Colon (tissue), 2 donors: Measurements from ENCODE around the gene VPS72.
A peak's percentile ranks its signal among the peaks of the same experiment; 100 is the strongest.

Source experiments
- FAIRE-seq: peaks from 2 replicates; lab custom pipeline; 2012; peaks lifted over from hg19 to GRCh38; lab: Jason Lieb, UNC
- donor health status: control.
- donor health status: control.

Gene VPS72

DNA sequence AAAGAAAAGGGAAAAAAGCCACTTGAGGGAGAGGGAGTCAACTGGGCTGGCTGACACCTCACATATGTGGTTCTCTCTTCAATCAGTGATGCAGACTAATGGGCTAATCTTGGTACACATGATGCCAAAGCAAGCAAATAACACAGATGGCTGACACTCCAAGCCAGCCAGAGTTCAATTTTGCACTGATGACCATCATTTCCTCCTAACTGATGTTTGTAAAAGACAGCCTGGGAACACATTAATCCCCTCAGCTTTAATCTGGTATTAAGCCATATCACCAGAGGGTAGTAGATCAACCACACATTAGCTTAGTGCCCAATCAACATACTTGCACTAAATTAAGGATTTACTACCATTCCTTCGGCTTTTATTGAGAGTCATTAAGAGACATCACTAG, 2.8 kb downstream of the VPS72 start:
- FAIRE-seq = no peak

DNA sequence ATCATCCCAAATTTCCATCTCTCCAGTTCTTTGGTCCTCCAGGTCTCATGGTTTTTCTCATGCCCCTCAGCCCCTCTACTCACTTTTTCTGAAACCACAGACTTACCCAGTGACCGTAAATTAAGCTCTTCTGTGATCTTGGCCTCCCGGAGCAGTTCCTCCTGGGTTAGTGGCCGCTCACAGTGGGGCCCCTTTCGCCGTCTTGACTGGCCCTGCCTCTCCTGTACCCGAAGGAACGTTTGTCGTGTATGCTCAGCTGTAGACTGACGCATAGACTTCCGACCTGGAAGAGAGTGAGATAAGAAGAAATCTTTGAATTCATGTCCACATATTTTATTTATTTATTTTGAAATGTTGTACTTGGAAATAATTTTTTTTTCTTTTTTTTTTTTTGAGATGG, 5.8 kb downstream of the VPS72 start:
- no peak for FAIRE-seq

DNA sequence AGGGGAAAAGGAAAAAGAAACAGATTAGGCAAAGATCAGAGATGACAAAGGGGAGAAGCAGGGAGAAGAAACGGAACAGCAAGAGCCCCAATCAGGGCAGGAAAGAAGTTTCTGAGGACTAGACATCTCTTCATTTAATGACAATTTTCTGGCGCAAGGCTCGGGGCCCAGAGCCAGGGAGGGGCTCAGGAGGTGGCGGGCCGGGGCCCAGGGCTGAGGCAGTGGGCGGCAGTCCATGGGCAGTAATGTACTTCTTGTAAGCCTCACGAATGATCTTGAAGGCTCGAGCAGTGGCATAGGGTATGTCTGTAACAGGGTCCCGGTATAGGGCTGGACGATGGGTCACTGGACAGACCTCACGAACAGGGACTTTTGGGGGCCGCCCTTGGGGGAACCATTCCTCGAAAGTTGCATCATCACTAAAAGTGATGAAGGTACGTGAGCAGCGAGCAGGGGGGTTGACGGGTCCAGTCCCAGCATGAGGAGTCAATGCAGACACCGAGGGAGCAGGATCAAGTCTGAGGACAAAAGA, 13.4 kb downstream of the VPS72 start:
- FAIRE-seq = no peak

DNA sequence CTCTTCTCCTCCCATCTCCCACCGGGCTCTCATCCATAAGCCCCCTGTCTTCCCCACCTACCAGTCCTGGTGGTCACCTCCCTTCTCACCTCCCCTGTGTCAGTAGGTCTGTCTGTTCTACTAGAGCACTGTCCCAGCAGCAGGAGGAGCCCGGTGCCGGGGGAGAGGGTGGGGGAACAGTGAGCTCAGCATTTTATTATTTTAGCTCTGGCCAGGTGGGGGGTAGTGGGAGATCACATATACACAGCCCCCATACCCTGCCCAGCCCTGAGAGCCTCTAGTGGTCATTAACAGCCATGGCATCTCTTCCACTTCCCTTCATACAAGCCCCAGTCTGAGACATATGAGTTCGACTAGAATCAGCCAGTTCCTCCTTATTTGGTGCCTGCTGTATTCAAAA, 14.1 kb downstream of the VPS72 start, which contains the start of gene TMOD4:
Gene TMOD4, minus strand, starts transcription at position 119 of the 400 bp plus-strand sequence. CDS start 1,106 bp downstream, outside the sequence.
- no peak for FAIRE-seq

DNA sequence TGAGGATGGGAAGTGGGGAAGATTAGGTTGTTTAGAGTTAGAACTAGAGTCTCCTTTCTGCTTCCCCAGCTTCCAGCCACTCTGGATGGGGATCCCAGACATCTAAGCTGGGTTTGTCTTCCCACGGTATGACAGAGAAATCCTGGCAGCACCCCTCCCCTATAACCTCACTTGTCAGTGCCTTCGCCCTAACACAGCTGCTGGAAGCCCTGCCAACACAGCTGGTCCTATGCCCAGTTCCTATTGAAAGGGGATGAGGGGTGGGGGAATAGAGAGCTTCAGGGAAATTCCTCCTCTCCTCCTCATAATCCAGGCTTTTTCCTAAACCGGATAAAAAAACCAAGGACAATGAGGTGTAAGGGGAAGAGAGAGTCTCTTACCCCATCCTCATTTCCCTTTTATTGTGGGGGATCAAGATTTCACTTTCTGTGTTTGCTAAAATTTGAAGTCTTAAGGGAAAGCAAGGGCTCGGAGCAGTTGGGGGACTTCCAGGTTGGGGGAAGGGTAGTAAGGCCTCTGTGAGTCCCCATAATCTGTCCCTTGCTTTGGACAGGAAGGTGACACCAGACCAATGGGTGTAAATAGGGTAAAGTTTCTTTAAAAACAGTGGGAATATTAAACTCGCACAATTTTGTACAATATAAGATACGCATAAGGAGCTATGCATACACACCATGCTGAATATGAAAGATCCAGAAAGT, 14.8 kb downstream of the VPS72 start:
- FAIRE-seq = no peak

DNA sequence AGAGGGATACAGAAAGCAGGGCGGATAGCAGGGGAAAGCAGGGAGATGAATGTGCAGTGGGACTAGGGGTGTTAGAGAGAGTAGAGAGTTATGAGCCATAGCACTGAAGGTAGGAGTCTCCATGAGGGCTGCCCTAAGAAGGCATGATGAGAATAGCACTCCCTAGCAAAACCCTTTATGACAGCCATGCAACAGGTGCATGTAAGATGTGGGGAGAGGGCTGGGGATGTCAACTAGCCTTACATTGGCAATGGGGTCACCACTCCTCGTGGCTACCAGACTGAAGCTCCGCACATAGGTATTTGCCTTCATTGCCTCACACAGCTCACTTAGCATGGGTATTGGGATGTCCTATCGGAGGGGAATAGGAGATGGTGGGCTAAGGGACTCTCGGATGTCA, 18.8 kb downstream of the VPS72 start:
- FAIRE-seq = no peak

DNA sequence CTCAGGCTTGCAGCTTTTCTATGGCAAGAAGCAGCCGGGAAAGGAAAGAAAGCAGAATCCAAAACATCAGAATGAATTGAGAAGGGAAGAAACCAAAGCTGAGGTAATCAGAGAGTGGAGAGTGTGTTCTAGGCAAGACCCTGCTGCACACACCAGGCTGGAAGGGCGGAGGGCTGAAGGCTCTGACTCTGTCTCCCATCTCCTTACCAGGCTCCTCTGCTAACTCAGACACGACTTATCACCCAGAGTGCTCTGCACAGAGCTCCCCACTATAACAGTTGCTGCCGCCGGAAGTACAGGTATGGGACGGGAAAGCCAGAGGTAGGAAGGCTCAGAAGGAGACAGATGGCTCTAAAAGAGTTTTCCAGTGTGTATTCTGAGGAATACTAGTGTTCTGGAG, 22.9 kb downstream of the VPS72 start:
- FAIRE-seq = no peak

DNA sequence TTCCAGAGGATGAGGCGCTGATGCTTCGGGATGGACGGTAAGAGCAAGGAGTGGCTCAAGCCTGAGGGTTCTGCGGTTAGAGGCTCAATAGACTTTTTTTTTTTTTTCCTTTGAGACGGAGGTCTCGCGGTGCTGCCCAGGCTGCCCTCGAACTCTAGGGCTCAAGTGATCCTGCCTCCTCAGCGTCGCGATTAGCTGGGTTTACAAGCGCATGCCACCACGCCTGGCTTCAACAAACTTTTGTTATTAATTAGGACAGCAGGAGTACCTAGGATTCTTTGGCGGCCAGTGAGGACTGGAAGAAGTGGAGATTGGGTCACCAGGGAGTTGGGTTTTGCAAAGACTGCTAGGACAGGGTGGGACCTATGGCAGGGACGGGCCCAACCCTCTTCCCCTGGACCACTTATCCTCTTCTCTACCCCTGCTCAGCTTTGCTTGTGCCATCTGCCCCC, 23.5 kb downstream of the VPS72 start:
- FAIRE-seq = no peak

DNA sequence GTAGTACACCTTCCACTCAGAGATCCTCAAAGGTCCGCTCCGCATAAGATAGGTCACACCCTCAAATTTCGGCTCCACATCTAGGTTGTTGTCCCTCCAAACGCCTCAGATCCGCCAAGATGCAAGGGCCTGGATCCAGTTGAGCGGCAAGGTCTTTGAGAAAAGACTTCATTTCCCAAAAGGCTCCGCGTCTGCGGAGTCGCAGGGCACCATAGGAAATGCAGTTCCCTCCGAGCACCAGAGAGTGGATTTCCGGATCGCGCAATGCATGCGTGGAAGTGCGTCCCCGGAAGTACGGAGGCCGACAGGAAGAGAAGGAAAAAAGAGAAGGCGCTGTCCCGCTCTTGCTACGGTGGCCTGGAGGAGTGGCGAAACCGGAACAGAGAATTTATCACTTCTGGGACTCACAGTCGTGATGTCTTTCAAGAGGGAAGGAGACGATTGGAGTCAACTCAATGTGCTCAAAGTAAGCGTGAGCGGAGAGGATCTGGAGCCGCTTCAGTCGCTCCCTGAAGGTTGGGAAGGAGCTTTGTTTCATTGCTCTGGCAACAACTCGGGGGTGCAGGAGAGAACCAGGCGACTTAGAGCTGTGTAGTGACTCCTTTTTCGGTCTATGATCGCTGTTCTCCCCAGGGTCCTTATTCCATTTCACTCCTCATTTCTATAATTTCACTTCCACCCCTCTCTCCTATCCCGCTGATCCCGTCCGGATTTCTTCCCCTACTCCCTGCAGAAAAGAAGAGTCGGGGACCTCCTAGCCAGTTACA, 24.1 kb downstream of the VPS72 start, which contains the start of the genes LYSMD1 and SCNM1:
Gene LYSMD1, minus strand, starts transcription at position 165 of the 767 bp plus-strand sequence. CDS start 644 bp downstream, outside the sequence.
Gene SCNM1, plus strand, starts transcription at position 407 of the 767 bp plus-strand sequence. Its CDS starts 9 bp downstream, at position 416.
- peak; percentile 79 for FAIRE-seq

DNA sequence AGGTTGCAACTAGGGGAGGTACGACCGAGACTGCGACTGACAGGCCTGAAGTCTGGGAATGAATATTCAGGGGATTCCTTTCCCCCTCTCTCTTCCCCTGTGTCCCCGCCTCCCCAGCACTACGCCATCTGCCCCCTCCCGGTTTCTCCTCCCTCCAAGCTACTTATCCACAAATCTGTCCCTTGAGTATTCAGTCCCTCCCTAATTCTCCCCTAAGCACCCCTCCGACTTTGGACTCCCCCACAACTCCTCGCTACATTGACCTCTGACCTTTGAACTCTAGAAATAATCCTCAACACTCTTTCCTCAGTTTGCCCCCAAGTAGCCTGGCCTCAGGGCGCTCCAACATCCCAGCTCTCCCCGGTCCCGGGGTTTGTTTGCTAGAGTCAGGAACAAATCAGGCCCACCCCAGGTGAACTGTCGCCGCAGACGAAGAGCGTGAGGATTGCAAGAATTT, 24.7 kb downstream of the VPS72 start:
- FAIRE-seq = no peak

DNA sequence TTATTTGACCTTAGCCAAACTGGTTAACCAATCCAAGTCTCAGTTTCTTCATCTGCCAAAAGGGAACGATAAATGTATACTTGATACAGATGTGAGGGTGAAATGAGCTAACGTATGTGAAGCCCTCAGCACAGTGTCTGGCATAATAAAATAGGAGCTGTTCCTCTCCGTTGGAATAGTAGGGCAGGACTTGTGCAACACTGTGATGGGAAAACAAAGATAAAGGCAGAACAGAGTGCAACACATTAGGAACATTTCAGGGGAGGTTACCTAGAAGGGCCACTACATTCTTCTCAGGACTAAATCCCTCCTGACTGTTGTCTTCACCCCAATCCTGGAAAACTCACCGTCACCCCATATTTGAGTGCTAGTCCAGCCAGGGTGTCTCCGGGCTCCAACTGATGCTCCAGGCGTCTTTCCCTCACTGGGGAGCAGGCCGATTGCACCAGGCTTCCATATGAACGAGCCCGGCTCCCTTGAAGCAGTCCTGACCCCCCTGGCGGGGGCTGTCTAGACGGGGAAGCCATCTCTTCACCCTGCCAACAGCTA, 25.2 kb downstream of the VPS72 start:
- FAIRE-seq = no peak

DNA sequence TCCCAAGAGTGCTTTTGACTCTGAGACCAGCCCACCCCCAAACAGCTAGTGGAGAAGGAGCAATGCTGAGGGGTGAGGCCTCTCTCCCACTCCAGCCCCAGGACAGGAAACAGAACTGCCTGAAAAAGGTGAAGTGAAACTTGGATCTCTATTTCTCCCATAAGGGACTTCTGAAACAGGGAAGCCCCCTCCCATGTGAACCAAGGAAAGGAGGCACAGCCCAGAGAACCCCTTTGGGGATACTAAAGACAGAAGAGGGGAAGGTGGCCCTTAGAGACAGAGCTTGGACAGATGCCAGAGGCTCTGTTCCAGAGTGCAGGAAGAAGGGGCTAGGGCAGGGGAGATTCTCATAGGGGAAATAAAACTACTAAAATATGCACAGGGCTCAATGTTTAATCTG, 30.6 kb downstream of the VPS72 start:
- no peak for FAIRE-seq

DNA sequence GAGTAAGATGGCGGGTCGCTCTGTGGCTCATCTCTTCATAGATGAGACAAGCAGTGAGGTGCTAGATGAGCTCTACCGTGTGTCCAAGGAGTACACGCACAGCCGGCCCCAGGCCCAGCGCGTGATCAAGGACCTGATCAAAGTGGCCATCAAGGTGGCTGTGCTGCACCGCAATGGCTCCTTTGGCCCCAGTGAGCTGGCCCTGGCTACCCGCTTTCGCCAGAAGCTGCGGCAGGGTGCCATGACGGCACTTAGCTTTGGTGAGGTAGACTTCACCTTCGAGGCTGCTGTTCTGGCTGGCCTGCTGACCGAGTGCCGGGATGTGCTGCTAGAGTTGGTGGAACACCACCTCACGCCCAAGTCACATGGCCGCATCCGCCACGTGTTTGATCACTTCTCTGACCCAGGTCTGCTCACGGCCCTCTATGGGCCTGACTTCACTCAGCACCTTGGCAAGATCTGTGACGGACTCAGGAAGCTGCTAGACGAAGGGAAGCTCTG, 31.2 kb downstream of the VPS72 start:
- FAIRE-seq = no peak

DNA sequence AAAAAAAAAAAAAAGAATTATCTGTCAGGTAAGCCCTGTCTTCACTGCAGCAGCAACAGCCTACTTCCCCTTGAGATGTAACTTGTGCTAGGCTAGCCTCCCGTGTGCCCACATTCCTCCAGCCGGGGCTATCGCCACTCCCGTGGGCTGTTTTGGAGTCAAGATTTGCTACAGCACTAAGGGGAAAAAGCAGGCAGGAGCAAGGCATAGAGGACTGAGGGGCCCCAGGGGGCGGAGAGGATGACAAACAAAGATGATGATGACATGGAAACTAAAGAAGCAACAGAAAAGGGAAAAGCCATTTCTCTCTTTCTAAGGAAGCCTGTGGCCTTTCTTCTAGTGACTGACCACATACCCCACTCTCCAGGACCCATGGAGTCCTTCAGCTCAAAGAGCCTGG, 31.7 kb downstream of the VPS72 start:
- FAIRE-seq = no peak

DNA sequence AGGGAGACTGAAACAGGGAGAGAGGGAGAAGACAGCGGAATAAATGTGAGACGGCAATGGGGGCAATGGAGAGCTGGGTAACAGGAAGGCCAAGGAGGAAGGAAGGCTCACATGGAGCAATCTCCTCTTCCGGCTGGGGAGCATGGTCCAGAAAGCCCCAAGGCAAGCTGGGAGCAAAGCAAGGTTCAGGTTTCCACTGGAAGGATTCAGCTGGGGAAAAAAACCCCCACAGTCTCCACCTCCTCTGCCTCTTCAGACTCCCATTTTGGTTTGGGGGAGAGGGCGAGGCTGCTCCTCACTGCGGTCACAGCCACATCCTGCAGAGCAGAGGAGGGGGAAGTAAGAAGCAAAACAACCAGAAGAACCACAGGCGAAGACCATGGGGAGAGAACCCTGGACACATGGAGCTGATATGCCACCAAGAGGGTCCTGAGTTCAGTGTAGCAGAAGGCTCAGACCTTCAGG, 32.9 kb downstream of the VPS72 start:
- FAIRE-seq = no peak

DNA sequence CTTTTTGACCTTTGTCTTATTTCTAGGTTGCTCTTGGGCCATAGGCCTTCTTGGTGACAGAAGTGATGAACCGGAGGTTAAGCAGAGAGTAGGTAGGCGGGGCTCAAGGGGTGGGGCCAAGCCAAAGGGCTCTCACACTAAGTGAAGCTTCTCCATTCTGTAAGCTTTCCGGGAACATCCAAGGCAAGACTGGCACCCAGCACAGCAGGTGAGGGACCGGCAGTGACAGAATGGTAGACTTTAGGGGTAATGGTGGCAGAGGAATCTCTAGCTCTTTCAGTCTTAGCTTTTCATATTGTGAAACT, 33.5 kb downstream of the VPS72 start, which contains the start of gene TNFAIP8L2:
Gene TNFAIP8L2, plus strand, starts transcription at position 135 of the 305 bp plus-strand sequence. CDS start 2,049 bp downstream, outside the sequence.
- FAIRE-seq = no peak

DNA sequence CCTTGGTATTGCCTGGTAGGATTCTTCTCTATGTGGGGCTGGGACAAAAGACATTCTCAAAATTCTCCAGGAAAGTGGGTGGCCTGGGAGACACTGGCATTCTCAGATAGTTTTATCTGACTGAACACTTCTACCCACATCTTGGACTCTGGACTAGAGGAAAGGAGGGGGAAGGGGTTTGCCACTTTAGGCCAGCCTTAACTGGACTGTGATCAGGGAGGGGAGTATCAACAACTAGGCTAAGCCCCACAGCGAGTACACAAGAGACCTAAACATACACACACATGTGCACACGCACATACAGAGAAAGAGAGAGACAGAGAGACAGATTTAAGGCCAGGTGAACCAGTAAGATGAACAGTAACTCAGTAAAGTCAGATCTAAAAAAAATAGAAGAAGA, 42.3 kb downstream of the VPS72 start:
- no peak for FAIRE-seq

DNA sequence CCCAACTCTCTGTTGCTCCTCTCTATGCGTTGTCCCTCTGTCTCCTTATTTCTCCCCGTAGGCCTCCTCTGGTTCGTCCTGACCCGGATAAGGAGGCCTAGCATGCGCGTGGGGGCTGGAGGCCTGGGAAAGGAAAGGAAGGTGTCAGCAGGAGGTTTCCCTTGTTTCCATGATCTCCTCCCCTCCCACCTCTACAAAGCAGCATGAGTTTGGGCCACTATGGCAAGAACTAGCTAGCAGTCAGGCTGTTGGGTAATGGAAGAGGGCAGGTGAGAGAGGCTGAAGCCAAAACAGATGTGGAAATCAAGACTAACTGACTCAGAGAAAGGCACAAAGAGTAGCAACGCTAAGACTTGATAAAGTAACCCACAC, 42.9 kb downstream of the VPS72 start:
- no peak for FAIRE-seq

DNA sequence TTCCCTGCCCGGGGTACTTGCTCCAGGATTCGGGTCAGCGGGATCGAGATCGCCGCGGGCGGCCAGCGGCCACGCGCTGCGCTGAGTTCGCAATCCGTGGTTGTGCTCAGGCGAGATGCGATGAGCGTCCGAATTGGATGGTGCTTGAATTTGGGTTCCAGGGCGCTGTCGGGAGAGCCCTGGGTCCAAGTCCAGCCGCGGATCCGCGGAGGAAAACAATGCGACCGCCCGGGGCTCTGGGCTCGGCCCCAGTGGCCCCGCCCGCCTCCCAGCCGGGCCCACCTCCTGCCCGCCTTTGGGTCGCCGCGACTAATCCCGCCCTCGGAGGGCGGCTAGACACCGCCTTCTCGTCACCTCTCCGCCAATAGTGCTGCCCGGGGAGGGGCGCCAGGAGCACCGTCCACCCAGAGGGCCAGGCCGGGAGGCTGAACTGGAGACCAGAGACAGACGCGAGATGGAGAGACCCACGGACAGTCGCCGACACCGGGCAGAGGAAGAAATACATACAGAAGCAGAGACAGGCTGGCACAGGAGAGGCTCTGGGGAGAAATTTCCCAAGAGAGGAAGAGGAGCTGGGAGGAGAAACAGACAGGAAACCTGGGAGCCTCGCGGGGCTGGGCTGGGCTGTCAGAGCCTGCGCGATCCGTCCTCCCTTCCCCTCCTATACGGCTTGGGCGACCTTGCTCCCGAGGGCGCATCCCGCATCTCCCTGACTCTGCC, 43.4 kb downstream of the VPS72 start, which contains the start of gene SEMA6C:
Gene SEMA6C, minus strand, starts transcription at position 220 of the 720 bp plus-strand sequence. CDS start 4,010 bp downstream, outside the sequence.
- FAIRE-seq = no peak

DNA sequence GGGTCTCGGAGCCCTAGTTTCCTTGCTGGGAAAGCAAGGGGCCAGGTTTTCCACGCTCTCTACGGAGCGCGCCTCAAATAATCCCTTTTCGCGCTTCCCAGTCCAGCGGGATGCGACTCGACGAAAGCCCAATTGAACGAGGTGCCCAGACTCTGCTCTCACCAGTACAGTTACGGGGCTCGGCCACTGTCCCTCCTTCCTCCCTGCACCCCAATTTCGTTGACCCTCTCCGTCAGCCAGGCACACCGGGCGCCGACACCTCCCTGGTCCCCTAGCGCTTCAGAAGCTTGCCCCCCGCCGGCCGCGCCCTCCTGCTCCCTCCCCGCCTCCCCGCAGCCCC, 44.0 kb downstream of the VPS72 start:
- FAIRE-seq = no peak

DNA sequence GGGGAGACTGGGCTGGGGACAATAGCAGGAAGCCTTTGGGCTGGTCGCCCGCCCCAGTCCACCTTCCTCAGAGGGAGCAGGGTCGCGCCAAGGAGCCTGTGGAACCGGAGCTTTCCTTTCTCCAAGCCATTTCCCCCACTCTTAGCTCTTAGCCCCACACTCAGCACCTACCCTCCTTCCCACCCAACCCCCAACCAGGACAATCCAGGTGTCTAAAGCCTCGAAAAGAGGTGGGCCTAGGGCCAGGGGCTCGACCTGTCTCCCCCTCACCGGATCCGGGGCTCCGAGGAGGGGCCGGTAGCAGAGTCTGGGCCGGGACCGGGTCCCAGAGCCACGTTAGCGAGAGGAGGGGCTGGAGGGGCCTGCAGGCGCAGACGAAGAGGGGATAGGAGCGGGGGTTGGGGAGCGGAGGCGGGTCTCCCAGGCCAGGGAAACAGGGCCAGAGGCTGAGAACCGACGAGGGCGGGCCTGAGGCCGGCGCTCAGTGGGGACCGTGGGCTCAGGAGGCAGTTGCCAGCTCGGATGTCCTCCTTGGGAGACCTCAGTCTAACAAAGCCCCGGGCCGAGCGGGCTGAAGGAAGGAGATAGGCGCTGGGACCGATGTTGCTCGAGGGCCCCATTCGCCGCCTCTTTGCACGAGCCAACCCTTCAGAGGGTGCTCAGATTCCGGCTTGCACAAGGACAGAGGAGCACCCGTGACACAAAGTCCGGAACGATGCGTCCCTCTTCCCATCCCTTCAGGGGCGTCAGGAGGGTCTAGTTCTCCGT, 44.5 kb downstream of the VPS72 start:
- FAIRE-seq = no peak
